HG02642 (cell line): ENCODE data around the gene LPAR6.
"Not testable (repeated sequence)": the region's sequence is repeated elsewhere in the genome, so short reads cannot be mapped to it uniquely, and the experiment has no call there.

Source experiments
- ATAC-seq: cut with Tn5 transposase; IDR thresholded peaks from one replicate; pipeline ENCODE4 v1.9.1; 2021; ENCODE audit warnings: mild to moderate bottlenecking; ENCODE audit not compliant: unreplicated experiment, poor library complexity

Gene LPAR6

GRCh38 chr13:48412881-48413351 lies at the start of gene LPAR6:
TSS of gene LPAR6 (minus strand) at chr13:48413113. CDS start at chr13:48412423, 690 bp downstream.
- ATAC-seq: no peak

GRCh38 chr13:48457578-48458242 lies 44.8 kb upstream of the LPAR6 start:
- no peak for ATAC-seq

- no peak for ATAC-seq
Measured at GRCh38 chr13:48456546-48456945, 43.6 kb upstream of the LPAR6 start.

GRCh38 chr13:48451196-48451595 lies 38.3 kb upstream of the LPAR6 start:
- ATAC-seq: not testable (repeated sequence)

- no peak for ATAC-seq
Measured at GRCh38 chr13:48449656-48450055, 36.7 kb upstream of the LPAR6 start.

DNA sequence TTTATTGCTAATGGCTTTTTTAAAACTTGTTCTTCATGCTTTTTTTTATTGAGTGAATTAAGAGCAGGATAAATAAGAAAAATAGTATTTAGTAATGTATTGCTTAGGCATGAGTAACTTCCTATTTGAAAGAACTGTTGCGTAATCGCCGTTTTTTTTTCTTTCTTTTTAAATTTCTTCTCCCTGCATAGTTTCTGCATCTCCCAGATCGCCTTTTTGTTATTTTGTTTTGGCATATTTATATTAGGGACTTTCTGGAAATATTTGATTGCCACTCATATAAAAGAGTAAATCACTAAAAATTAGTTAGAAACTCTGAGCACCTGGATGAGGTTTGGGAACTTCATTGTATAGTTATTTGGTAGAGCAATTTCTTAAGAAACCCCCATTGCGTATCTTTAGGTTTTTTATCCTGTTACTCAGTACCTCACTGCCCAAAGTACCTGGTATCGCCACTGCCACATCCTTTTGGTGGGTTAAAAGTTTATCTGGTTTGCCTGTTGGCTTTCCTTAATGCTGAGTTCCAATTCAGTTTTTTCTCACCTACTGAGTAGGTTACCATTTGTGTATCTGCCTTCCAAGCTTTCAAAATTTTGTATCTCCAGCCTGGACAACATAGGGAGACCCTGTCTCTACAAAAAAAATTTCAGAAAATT lies 36.2 kb upstream of the LPAR6 start:
- no peak for ATAC-seq

- no peak for ATAC-seq
Measured at GRCh38 chr13:48448285-48448958, 35.5 kb upstream of the LPAR6 start.

DNA sequence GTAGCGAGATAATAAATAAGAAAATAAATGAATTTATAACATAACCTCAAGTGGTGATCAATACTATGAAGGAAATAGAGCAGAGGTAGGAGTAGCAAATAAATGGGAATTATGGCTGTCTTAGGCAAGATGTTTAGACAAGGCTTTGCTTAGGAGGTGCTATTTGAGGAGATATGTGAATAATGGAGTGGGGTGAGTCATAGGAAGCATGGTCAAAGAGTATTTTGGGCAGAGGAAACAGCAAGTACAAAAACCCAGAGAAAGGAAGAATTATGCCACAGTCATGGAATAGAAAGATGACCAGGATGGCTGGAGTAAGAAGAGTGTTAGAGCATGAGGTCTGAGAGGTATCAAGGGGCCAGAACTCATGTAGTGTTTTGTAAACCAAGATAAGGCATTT lies 33.6 kb upstream of the LPAR6 start:
- no peak for ATAC-seq

GRCh38 chr13:48443442-48444208 lies 30.7 kb upstream of the LPAR6 start:
- ATAC-seq: no peak

DNA sequence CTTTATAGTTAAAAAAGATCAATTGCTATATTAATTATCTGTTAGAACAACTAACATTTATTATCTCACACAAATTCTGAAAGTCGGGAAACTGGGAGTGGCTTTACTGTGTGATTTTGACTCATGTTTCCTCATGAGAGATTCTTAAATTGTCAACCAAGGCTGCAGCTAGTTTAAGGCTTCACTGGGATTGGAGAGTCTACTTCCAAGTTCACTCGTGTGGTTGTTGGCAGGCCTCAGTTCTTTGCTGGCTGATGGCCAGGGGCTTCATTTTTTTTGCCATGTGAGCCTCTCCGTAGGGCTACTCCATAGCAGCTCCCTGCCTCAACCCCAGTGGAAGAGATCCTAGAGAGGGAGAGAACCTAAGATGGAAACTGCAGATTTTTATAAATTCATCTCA lies 24.5 kb upstream of the LPAR6 start:
- no peak for ATAC-seq

- no peak for ATAC-seq
Measured at GRCh38 chr13:48436661-48437288, 23.9 kb upstream of the LPAR6 start.

- ATAC-seq: no peak
Measured at GRCh38 chr13:48434200-48434599, 21.3 kb upstream of the LPAR6 start.

DNA sequence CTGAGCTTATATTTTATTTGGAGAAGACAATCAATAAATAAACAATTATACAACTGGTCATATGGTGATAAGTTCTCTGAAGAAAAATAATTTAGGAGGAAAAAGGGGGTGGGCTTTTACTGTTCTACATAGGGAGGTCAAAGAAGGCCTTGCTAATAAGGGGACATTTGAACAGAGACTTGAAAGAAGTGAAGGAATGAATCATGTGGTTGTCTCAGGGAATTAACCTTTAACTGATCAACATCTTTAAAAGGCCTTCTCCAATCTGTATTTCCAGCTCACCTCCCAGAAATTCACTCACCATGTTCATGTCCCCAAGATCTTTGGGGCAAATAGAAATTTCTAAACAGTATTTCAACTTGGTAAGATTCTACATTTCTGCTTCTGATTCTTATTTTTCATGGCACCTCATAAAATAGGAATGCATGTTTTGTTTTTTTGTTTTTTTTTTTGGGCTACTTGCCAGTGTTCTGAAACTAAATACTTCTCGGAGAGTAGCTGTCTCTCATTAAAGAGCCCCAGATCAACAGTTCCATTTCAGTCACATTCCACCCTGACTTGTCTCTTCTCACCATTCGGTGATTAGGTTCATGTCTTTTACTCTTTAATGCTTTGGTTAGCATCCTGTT lies 19.2 kb upstream of the LPAR6 start:
- ATAC-seq: no peak

GRCh38 chr13:48431431-48431830 lies 18.5 kb upstream of the LPAR6 start:
- ATAC-seq: no peak

DNA sequence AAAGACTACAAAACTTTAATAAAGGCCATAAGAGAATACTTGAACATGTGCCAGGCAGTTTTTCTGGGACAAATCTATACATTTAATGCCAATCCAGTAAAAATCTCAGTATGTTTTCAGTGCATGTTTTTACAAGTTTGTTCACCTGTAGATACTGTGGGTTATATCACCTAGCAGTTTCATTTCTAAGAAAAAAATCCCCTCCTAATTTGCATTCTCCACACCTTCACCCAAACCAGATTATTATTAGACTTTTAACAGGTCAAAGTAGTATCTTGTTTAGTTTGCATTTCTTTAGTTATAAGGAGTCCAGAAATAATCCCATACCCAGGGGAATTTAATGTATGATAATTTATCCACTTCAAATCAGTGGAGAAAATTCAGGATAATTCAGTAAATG lies 17.0 kb upstream of the LPAR6 start:
- no peak for ATAC-seq

- no peak for ATAC-seq
Measured at GRCh38 chr13:48429036-48429435, 16.1 kb upstream of the LPAR6 start.

- not testable (repeated sequence) for ATAC-seq
Measured at GRCh38 chr13:48426755-48427298, 13.9 kb upstream of the LPAR6 start.

GRCh38 chr13:48426052-48426451 lies 13.1 kb upstream of the LPAR6 start:
- ATAC-seq: no peak

GRCh38 chr13:48424212-48424611 lies 11.3 kb upstream of the LPAR6 start:
- ATAC-seq: no peak
